ENCODE results near the gene HM13.
"Not testable (repeated sequence)": the region's sequence is repeated elsewhere in the genome, so short reads cannot be mapped to it uniquely, and the experiment has no call there.

HM13 gene

DNA sequence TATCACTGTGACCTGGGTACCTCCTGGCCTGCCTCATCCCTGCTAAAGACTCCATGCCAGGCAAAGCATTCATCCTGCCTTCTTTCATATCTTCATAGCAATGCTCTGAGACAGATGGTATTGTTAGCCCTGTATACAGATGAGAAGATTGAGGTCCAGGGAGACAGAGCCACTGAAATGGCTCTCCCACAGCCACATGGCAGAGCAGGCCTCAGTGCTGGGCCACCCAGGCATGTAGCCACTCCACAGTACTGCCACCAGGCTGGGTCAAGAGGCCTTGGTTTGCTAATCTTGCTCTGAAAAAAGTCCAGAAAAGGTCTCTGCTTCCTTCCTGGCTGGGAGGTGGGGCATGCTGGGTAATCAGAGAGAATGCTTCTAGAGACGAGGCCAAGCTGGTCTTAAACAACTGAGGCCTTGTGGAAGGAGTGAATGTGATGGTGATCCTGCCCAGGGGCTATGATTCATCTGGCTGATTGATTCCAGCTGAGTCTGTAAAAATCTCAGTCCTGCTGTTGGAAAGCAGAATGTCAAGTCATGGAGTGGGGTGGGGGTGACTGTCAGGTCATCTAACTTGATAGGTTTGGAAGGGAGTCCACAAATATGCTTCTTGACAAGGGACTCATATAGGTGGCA lies 29.8 kb downstream of the HM13 start:
- no peak for DNase-seq

DNA sequence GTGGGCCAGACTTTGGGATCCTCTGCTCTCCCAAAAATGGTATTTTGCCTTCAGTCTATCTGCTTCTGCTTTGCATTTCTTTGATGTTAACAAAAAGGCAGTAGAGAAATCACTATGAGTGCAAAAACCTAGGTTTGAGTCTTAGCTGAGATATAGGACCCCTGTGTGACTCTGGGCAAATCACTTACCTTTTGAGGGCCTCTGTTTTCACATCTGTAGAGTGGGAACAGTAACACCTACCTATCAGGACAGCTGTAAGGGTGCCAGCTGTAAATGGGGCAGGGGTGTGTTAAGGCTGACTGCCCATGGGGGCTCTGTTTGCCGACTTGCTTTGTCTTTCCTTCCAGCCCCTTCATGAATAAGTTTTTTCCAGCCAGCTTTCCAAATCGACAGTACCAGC lies 30.4 kb downstream of the HM13 start:
- DNase-seq: no peak

DNA sequence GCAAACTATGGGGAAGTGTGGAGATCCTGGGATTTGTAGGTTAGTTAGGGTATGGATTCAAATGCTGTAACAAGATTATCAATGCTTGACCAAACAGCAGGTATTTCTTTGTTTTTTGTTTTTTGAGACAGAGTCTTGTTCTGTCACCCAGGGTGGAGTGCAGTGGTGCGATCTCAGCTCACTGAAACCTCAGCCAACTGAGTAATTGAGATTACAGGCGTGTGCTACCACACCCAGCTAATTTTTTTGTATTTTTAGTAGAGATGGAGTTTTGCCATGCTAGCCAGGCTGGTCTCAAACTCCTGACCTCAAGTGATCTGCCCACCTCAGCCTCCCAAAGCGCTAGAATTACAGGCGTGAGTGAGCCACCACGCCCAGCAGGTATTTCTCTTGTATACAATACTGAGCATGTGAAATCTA lies 31.4 kb downstream of the HM13 start:
- DNase-seq: not testable (repeated sequence)

DNA sequence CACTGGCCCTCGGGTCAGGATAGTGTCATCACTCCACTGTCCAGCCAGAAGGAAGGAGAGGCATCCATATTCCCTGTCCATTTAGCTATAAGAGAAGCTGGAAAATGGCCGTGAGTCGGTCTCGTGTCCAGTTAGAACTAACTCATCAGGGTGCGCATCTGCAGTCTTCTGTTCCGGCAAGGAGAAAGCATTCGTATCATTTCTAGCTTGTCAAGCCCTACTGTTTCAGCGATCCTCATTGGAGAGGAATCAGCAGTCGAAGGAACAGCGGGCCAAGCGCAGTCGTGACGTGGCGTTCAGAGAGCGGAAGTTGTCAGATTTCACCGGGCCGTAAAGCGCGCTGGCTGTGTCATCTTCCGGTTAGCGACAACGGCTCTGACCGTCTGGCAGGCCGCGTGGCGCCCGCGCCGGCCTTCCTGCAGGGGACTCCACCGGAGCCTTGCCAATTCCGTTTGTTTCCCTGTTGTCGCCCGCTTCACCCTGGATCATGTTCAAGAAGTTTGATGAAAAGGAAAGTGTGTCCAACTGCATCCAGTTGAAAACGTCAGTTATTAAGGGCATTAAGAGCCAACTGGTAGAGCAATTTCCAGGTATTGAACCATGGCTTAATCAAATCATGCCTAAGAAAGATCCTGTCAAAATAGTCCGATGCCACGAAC lies 32.9 kb downstream of the HM13 start:
- peak; percentile 47 to 64 (median 48) for DNase-seq

DNA sequence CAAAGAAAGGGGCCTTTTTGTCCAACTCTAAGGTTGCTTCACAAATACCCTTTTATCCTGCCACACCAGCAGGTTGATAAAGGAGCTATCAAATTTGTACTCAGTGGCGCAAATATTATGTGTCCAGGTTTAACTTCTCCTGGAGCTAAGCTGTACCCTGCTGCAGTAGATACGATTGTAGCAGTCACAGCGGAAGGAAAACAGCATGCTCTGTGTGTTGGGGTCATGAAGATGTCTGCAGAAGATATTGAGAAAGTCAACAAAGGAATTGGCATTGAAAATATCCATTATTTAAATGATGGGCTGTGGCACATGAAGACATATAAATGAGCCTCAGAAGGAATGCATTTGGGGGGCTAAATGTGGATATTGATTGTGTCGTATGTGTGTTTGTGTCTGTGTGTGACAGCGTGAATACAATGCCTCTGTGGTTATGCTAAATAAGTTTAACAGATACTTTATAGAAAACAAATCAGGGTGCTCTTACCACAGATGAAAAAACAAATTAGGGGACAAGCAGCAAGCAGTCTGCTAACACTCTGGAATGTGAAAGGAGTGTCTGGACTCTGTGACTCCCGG lies 33.6 kb downstream of the HM13 start:
- no peak for DNase-seq

DNA sequence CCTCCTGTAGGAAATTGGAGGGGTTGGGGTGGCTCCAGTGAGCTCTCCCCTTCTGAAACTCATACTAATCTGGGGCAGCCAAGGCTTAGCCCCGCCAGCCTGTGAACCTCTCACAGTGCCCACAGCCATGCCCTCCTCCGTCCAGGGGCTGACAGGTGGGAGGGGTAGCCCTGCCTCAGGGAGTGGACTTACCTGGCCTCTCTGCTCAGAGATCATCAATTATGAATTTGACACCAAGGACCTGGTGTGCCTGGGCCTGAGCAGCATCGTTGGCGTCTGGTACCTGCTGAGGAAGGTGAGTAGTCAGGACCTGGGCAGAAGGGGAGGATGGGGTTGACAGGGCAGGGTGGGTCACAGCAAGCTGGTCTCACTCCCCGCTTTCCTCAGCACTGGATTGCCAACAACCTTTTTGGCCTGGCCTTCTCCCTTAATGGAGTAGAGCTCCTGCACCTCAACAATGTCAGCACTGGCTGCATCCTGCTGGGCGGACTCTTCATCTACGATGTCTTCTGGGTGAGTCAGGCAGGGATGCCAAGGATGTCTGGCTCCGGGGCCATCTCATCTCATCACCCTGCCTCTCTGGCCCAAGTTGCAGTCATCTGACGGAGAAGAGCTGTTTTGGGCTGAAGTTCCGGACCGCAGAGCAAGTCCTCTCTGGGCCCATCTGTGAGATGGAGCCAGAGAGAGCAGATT lies 34.7 kb downstream of the HM13 start:
- DNase-seq: no peak

DNA sequence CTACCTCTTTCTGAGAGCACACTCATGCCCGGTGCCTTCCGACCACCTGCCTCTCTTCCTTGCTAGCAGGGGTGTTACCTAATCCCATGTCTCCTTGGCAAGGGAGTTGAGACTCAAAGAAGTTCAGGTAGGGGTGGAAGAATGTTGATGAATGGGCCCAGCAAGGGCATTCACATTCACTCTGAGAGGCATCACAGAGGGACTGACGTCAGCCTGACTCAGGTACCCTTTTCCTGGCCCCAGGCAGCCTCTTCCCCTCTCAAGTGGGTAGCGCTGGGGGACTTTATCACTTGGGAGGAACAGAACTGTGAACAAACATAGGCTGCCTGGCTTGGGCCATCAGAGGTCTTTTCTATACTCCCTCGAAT lies 35.3 kb downstream of the HM13 start:
- no peak for DNase-seq

DNA sequence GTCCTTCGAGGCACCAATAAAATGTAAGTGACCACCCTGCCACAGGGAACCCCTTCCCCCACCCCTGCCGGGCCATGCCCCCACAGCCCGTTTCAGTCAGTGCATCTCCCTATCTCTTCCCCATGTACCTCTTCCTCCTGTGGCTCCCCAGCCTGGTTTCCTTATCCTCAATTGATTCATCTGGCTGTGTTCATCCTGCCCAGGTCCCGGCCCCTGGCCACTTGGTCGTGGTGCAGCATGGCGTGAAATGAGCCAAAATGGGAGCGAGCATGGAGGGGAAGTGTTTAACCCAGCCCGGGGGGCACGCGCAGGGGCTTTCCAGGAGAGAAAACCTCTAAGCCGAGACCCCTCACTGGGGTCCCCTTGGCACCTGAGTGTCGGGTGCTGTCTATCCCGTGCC lies 35.9 kb downstream of the HM13 start:
- DNase-seq: no peak

DNA sequence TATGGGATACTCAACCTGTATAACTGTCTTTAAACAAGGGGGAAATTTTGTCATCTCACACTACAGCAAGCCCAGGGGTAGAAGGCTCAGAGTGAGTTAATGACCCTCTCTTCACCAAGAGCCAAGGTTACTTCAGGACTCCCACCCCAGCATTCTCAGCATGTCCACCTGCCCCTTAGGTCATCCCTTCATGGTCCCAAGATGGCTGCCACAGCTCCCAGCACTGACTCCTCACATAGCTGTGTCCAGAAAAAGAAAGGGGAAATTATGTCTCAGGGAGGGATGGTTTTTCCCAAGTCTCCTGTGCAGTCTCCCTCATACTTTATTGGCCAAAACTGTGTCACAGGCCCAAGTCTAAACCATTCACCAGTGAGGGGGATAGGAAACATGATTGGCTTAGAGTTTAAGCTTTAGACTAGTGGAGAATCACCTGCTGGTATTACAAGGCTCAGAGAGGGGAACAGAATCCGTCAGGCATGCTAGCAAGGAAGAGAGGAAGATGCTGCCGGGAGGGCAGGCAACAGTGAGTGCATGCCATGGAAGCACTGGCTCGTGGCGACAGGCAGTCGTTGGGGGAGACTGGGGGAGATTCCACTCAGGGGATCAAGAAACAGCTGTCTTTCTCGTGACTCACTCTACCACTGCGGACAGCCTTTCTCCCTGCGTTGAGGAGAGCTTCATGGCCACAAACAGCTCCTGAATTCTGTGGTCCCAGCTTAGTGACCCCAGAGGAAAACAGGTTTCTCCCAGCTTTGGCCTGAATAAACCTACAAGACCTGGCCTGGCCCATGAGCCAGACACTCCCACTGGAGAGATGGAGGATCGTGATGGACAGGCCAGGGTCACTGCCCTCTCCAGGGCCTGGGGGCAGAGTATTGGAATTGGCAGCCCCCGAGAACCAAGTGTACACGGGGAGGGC lies 37.2 kb downstream of the HM13 start:
- DNase-seq: no peak

DNA sequence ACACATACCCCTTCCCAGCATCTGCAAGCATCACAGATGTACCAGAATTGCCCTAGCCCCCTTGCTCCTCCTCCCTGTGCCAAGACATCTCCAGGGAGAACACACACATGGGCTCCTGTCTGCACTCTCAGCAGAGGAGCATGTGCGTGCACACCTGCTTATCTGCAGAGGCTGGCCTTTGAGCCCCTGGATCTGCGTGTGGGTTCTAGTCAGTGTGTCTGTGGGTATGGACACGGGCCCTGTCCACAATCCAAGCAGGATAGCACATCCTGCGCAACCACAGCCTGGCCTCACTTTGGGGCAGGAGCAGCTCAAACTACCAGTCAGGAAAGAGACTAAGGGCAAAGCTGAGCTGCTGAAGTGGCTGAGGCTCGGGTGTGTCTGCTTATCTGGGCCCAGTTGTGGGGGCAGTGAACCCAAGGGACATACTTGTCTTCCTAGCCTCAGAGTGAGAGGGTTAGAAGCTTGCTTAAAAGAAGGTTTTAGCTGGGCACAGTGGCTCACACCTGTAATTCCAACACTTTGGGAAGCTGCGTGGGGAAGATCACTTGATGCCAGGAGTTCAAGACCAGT lies 41.0 kb downstream of the HM13 start:
- DNase-seq: no peak

DNA sequence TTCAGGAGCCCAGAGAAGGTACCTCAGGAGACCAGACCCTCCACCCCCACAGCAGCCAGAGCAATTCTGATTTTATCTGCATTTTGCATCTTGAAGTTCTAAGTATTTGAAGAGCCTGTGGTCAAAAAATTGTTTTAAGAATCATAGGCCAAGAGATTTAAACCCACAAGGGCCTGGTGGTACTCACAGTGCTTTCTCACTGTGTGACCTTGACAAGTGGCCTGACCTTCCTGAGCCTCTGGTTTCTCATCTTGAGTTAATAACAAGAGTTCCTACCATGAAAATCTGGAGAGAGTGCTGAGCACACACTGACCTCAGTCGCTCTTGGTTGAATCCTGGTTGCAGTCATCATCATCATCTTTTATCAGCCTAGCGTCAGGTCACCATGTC lies 45.5 kb downstream of the HM13 start:
- no peak for DNase-seq

DNA sequence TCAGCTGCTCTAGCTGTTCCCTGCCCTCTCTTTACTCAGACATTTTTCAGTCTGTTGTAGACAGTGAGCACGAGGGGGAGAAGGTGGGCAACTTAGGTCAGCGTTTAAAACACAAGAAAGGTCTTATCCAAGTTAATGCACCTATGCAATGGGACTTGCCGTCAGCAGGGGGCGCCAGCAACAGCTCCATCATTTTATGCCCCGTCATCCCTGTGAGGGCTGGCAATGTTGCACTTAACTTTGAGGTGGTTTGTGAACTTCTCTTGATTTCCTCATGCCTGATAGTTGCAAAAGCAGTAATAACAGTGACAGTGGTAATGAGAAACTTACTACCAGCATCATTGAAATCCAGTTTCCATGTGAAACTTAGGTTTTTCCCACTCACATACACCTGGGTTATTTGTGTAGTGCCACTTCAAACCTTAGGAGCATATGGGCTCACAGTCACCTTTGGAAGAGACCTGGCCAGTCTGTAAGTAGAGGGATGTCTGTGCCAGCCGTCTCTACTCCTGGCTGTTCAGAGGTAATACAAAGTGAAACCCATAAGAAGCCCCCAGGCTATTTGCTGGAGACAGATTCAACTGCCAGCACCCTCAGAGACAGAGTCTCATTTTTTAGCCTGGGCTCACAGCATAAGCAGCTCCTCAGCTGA lies 46.0 kb downstream of the HM13 start:
- DNase-seq: peak; percentile 30 to 64 (median 55)

DNA sequence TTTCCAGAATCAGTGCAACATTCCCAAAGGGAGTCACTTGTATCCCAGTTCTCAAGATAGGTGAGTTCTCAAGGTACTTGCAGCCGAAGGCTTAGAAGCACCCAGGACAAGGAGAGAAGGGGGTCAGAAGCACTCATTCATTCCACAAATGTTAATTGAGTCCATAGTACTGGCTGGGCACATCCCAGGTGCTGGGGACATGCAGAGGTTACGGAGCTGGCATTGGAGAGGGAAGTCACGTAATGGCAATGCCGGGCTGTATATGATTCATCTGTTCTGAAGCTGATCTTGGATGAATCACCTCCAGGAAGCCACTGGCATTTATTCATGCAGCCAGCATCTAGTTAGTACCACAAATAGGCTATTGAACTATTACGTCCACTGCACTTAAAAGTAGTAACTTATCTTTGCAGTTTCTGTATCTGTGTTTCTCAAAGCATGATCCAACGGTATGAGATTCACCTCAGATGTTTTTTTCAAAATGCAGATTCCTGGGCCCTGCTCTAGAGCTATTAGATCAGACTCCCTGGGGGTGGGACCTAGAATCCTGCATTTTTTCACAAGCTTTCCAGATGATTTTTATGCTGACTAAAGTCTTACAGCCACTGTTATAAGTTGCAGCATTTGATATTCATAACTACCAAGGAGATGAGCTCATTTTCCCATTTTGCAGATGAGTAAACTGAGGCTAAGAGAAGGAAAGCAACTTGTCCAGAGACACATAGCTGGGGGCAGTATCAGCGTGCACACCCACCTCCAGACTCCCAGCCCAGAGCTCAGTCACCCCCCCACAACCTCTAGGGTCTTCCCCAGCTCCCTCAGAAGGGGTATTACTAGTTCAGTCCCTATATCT lies 46.7 kb downstream of the HM13 start:
- DNase-seq: no peak

DNA sequence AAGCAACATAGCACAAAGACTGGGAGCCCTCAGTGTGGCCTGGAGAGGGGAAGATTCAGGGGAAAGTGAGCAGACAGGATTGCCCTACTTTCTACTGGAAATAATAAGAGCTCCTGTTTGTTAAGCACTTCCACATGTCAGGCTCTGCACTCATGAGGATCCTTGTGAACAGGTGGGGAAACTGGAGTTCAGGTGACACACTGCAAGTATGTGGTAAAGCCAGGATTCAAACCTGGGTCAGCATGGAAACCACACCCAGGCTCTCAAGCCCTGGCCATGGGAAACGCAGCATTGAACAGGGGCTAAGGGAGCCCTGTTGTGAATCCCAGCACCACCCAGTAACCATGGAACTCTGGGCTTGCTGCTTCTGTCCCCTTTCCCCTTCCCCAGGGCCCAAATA lies 48.0 kb downstream of the HM13 start:
- DNase-seq: no peak

DNA sequence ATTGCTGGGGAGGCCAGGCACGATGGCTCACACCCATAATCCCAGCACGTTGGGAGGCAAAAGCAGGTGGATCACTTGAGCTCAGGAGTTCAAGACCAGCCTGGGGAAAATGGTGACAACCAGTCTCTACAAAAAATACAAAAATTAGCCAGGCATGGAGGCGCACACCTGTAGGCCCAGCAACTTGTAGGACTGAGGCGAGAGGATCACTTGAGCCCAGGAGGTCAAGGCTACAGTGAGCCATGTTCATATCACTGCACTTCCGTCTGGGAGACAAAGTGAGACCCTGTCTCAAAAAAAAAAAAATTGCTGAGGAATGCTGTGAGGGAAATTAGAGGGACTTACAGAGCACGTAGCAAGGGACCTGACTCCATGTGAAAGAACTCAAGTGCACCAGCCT lies 50.0 kb downstream of the HM13 start:
- DNase-seq: no peak

DNA sequence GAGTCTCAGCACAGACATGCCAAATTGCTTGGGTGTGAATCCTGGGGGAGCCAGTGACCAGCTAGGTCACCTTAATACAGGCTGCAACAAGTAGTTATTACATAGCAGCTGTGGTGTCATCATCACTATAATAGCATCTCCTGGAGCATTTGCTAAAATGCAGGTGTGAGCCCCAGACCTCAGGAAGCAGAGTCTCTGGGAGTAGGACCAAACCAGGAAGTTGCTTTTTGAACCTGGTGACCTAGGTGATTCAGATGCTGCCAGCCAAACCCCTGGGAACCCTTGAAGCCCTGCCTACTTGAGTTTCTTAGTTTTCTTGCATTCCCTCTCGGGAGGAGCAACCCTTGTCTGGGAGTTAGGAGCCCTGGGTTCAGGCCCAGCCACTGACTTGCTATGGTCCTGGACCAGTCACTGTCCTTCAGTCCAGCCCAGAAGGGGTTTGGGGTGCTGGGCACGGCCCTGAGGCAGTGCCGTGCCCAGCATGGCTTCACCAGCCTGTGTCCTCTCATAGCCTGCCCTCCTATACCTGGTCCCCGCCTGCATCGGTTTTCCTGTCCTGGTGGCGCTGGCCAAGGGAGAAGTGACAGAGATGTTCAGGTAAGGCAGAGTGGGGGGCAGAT lies 51.6 kb downstream of the HM13 start:
- DNase-seq: no peak

DNA sequence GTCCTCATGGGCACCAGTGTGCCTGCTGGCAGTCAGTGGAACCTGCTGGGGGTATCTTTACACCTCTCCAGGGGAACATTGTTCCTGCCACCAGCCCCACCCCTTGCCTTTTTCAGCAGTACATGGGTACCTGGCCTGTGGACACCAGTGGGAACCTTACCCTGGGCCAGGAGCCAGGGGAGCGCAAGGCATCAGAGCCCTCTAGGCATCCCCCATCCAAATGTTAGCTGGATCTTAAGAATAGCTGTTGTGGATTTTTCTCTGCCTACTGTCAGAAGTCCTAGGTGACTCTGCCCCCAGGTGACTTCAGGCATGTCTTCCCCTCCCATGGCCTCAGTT lies 52.0 kb downstream of the HM13 start:
- no peak for DNase-seq

DNA sequence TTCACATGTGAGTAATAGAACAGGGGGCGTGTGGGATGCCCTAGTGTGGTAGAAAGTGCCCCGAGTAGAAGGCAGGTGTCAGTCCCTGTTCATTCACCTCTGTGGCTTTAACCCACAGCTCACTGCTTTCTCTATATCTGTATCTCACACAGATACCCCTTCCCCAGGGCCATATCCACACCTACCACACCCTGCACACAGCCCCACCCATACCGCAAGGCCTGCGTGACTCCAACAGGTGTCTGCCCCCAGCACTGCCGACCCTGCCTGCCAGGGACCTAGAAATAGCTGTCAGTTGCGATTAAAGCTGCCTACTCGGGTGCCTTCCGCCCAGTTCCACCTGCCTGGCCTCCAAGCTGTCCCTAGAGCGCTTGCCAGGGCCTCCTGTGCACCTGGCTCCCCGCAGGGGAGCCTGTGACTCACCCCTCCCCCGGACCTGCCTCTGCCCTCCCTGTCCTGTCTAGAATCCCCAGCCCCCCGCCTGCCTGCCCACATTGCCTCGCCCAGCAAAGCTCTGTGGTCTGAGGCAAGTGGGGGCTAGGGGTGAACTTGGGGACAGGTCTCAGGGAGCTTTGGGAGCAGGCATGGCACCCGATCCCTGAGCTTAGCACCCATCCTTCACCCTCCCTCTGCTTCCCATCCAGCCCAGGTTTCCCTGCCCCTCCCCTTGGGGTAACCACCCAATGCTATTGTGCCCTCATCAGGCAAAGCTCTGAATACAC lies 52.6 kb downstream of the HM13 start:
- DNase-seq: no peak

DNA sequence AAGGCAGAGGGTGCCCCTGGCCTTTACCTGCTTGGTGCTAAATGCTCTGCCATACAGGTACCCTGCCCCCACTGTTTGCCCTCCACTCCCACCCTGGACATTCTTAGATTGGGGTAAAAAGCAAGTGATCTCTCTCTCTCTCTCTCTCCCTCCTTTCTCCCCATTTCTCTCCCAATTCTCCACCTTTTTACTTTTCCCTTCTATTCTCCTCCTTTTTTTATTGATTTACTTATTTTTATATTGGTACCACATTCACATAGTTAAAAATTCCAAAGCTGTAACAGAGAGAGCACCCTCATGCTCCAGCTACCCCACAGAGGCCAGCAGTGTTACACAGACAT lies 53.1 kb downstream of the HM13 start:
- no peak for DNase-seq

DNA sequence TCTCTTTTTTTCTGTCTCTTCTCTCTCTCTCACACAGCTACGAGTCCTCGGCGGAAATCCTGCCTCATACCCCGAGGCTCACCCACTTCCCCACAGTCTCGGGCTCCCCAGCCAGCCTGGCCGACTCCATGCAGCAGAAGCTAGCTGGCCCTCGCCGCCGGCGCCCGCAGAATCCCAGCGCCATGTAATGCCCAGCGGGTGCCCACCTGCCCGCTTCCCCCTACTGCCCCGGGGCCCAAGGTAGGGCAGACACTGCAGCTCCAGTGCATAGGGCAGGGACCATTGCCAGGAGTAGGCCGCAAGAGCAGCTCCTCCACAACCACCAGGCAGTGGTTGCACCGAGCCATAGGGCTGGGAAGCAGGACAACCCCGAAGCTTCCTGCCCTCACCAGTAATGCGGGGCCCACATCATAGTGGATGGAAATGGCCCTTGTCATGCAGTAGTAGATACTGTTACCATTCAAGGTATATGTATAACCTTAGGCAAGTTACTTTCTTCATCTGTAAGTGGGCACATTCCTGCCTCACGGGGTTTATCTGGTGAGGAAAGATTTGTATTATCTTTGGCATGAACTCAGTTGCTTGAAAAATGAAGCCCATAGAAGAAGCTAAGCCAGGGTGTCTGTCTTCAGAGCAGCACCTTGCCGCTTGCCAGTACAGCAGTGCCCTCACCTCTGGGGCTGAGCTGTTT lies 53.9 kb downstream of the HM13 start:
- DNase-seq: no peak

Data from activated CD4-positive, CD25-positive, alpha-beta regulatory T cell (primary cell).